Stimulated activated CD8-positive, alpha-beta memory T cell treated with anti-CD3 and anti-CD28 coated beads, Interleukin-4, amount 100 ng/mL, for 1 hour (primary cell): ENCODE measurements around the gene TM9SF3.
A peak's percentile ranks its signal among the peaks of the same experiment; 100 is the strongest.

ENCODE experiments used
- DNase-seq, 2 donors: peaks; one replicate each; pipeline ENCODE4 v3.0.0-alpha.2; 2020; ENCODE audit warnings: low read depth in 2 of 2, low spot score in 1 of 2

Gene TM9SF3

DNA sequence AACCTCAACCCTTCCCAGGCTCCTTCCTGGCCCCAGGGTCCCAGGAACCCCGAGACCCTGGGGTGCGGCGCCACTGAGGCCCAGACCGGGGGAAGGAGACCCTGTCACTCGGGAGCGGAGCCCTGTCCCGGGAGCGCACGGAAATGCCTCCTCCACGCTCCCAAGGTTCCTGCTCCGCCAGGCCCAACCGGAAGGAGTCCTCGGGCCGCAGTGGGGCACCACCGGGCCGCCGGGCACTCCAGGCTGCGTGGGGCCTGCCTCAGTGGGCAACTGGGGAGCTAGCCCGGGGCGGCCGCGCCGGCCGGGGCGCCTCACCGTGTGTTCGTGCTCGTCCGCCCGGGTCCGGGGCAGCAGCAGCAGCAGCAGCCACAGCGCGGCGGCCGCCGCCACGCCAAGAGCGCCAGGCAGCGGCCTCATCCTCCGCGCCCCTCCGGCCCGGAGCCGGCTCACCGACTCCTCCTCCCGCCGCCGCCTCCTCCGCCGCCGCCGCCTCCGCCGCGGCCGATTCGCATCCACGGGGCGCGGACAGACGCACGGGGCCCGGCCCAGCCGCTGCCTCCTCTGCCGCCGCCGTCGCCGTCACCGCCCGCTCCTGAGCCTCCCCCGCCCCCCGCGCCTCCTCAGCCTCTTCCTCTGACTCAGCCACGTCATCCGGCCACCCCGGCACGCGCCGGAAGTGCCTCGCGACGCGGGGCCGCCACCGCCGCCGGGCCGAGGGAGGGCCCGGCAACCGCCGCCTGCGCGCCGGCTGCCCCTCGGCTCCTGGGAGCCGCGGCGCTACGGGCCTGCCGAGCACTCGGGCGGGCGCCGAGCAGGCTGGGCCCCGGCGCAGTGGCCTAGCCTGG, at the start of gene TM9SF3:
Gene TM9SF3, minus strand, starts transcription at position 594 of the 845 bp plus-strand sequence. Its CDS starts 177 bp downstream, at position 417.
- DNase-seq = peak; percentile 86

DNA sequence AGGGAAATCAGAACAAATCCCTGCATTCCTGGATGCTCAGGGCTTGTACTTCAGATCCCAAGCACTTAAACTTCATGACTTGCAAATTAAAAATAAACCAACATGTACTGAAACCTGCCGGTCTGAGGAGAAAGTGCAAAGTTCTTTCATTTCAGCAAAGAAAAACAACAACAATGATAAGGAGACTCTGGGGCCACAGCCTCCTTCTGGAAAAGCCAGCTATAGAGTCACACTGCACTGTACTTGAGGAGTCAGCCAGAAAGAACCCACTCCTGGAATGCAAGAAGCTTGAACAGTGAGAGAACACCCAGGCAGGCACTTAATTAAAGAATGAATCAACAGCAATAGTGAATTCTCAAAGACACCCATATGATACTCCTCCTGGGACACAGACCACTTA, 49.7 kb upstream of the TM9SF3 start:
- DNase-seq = no peak

DNA sequence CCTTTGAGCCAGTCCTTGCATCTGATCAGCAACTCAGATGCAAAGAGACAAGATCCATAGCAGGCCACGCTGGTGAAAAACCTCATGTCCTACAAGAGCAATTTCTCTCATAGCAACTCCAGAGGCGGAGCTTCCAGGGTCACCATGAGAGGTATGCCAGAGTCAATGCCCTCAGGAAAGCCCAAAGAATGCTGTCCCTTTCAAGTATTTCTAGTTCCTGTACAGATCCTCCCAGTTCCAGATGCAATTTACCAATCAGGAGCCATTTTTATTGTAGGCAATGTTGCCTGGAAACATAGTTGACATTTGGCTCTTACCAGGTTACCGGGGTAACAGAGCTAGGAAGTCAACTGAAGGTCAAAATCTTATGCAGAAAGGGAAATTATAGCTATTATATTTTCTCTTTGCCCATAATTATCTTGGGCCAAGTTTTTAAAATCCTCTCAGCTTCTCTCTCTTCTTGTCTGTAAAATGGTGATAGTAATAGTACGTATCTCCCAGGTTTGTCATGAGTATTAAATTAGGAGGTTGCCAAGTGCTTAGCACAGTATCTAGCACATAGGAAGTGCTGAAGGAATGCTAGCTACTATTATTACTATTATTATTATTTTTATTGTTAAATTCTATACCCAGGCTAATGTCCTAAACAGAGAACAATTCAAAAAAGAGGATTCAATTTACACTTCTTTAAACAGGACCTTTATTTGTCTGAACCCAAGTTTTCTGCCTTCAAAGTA, 46.3 kb upstream of the TM9SF3 start:
- DNase-seq = no peak

DNA sequence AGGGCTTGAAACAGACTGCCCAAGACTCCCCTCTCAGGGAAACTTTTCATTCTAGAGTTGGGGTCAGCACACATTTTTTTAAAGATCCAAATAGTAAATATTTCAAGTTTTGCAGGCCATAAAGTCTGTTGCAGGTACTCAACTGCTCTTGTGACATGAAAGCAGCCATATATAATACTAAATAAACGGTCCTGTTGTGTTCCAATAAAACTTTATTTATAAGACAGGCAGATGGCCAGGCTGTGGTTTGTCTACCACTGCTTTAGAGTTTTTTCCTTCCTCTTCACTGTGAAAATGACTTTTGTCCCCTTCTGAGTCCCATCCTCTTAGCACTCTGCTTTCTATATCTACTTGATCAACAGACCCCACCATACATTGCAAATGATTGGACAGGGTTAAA, 40.5 kb upstream of the TM9SF3 start:
- no peak for DNase-seq

DNA sequence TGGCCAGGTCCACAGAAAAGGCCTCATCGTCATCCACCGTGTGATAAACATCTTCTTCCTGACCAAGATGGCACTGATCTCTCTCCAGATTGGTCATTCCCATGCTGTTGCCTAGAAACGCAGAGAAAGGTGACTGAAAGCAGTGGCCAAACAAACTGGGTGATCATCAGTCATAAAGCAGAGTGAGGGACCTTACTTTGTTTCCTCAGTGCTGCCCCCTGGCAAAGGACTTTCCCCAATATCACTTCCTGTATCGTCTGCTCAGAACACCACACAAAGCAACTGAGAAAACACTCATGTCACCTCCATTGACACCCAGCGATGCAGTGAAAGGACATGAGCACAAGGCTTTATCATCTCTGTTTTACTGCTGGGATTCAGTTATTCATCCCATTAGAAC, 40.0 kb upstream of the TM9SF3 start:
- no peak for DNase-seq

DNA sequence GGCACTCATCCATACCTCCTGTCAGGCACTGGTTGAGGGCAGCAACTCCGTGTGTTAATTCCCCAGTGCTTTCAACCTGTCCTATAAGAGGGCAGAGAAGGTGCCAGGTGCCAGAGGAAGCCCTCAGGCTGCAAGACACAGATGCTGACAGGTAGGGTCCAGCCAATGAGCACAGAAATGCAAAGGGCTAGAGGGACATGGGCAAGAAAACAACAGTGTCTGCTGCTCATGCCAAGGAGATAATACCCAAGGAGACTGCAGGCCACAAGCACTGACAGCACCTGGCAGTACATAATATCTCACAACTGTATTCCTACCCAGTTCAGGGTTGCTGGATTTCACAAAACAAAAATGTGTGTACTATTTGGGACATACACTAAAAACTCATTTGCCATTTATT, 38.4 kb upstream of the TM9SF3 start:
- no peak for DNase-seq

DNA sequence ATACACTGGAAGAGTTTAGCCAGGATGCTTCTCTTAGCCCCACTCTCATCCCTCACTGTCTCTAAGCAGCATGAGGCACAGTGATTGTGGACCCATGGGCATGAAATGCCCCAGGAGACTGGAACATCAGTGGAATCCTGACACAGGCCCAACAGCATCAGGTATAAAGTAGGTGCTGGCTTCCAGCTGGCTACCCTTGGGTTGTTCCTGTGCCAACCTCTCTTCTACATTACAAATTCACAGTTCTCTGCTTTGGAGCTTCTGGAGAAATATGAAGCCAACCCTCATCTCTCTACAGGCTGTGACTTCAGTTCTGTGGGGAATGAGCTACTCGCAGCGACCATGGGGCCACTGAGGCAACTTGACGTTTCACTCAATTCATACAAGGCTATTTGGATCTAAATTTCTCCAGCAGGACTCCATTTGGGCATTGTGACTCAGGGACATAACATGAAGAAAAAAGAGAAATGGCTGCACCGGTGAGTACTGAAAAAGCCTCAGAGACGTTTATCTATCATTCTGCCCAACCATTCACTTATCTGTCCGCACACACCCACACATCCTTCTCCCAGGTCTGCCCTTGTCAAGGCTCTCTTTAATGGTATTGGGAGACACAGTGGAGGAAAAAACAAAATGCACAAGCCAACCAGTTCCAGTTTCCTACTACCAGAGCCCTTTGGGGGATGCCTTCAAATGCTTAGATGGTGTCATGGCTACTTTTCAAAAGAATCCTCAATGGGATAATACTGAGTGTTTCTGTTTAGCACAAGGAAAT, 35.4 kb upstream of the TM9SF3 start:
- DNase-seq = no peak

DNA sequence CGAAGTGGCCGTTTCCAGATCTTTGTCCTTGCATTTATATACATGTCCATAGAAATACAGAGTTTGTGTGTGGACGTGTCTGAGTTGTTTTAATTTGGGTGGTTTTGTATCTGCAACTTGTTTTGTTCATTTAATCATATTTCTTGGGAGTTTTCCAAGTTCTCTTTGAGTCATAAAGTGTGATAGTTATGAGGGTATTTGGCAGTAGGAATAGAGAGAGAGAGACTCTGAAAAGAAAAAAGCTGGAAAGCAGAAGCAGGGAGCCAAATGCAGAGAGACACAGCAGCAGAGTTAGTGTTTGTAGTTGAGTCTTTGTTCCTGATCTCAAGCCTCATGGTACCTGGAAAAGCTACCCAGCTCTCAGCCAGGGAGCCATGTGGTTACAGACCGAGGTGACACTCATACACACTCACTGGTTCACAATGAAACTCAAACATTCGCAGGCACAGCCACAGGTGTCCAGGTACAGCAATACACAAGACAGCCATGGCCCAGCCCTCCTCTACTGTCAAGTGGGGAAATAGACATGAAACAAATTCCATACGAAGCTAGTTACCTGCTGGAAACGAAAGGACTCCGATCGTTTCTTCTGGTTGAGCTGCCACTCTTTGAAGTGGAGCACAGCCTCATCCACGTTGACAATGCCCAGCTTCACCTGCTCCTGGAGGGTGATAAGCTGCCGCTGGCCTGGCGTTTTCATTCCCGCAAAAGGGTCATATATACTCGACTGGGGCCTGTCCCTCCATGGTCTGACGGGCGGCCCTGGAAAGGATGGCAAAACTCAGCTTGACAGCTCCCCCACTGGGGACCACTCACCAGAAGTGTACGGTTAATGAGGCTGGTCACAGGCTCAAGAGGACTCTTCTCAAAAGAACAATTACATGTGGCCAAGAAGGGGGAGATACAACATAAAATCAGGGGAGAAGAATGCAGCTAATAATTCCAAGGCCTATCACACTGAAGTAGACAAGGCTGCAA, 33.3 kb upstream of the TM9SF3 start:
- no peak for DNase-seq

DNA sequence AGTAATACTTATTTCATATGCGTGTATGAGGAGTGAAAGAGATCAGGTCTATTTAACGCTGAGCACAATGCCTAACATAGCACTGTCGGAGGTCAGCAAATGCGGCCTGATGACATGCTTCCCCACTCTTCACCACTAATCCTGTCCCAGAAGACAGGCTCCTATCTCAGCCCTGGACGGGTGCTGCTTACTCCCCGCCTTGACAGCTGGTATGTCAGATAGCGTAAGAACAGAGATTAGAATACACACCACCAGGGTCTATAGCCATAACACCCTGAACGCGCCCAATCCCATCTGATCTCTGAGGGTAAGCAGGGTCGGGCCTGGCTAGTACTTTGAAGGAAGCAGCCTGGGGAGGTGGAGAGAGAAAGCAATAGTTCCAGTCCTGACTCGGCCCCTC, 32.3 kb upstream of the TM9SF3 start:
- no peak for DNase-seq

DNA sequence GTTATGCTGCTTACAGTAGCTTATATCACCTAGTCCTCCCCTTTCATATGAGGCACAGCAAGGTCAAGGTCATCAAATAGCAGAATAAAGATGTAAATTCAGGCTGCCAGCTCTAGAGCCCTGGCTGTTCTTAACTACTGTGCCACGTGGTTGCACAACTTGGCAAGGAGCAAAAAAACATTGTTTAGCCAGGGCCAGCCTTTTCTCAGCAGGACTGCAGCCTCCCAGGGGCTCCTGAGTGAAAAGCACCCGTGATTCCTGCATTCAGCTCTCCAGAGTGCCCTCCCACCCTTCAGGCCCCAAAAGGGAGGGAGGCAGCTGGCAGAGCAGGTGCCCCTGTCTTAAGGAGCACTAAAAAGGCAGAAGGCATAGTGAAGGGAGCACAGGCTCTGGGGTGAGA, 31.8 kb upstream of the TM9SF3 start:
- no peak for DNase-seq

DNA sequence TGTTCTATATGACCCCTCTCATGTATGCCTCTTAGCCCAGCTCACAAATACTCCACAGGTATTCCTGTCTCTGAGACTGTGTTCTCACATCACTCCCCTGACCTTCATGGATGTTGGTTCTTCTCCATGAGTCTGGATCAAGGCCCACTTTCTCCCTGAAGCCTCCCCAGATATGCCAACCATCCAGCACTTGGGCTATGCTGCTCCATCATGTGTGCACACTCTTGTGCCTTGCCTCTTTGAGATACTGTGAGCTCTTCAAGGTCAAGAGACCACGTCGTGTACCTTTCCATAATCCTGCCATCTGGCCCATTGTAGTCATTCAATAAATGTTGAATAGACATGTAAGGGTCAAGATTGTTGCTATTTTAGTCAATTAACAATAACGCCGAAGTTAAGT, 30.1 kb upstream of the TM9SF3 start:
- DNase-seq = no peak

DNA sequence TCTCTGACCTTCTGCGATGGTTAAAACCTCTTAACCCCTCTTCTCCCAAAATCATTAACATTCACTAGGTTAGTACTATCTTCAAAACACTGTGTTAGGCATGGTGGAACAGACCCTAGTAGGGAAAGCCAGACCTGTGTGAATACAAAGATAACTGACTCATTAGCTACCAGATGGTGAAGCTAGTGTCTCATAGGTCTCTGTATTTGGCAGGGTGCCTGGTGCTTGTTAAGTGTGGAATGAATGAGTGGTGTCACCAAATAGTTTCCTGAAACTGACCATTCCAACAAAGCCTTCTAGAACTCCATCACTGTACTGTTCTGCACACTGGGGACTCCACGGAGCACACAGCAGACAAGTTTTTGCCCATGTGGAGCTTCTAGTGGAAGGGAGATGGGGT, 27.7 kb upstream of the TM9SF3 start:
- DNase-seq = no peak

DNA sequence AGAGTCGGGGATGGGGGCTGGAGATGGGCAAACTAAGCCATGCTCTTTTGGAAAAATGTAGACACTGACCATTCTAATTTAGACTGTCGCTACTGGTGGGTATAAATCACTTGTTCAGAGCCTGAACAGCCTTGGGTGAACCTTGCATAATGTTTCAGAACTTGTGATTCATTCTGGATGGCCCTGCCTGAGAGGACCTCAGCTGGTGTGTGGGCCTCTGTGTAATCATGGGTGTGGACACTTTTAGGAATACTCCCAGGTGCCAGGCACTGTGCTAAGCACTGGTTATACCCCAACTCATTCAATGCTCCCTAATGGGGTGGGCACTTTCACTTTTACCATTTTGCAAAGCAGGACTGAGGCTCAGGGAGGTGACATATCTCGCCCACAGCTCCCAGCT, 26.8 kb upstream of the TM9SF3 start:
- no peak for DNase-seq

DNA sequence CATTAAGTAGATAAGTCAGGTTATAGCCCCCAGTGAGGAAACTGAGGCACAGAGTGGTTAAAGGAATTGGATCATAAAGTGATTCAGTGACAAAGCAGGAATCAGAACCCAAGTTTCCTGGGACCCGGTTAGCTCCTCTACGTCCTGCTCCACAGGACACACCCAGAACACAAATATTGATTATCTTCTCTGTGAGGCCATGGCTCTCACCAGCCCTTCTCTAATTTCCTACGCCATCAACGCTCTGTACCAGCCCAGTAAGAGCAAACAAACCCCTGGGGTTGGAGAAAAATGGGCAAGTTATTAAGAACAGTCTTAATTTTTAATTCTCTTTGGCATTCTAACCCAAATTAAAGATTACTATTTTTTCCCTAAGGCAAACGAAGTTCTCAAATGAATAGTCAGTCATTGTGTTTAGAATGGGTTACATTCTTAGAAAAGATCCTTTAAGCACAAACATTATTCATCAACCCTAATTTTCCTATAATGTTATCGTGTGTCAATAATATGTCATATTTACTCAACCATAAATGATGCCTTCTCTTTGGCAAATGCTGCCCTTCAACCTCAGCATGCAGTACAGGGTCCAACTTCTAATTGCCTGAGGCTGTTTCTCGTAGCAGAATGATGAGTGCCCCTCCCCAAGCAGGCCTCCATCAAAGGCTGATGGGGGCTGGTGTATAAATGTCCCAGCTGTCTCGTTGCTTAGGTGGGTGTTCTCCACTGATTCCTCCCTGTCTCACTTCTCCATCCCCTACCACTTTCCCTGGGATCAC, 25.4 kb upstream of the TM9SF3 start:
- no peak for DNase-seq

DNA sequence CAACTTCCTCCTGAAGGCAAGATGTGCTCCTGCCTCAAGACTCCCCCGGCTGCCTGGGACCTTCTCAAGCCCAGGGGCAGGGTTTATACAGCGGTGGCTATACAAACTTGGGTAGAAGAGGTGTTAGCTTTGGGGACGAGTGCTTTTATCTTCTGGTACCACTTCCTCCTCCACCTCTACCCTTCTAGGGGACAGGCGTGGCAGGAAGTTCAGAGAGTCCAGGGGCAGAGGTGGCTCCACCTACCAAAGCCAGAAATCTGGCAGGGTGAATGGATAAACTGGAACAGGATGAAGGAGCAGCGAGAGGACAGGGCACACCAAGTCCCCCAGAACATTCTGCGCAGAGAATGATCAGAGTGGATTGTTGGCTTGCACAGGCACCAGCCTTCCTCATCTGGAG, 24.0 kb upstream of the TM9SF3 start:
- DNase-seq = no peak

DNA sequence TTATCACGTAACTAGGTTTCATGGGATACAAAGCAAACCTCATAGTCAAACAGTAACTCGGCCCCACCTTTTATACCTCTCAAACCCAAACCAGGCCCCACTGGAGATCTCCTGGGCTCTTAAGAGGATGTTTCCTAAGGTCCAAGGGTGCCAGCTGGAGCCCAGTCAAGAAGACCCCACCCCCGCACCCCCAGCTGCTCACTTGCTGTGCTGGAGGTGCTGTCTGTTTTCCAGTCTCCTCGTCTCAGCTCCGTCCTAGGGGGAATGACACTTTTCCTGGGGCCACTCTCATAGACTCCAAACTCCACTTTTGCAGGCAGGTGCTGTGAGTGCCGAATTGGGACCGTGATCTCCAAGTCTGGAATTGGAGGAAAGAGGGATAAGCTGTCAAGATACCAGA, 22.7 kb upstream of the TM9SF3 start:
- no peak for DNase-seq

DNA sequence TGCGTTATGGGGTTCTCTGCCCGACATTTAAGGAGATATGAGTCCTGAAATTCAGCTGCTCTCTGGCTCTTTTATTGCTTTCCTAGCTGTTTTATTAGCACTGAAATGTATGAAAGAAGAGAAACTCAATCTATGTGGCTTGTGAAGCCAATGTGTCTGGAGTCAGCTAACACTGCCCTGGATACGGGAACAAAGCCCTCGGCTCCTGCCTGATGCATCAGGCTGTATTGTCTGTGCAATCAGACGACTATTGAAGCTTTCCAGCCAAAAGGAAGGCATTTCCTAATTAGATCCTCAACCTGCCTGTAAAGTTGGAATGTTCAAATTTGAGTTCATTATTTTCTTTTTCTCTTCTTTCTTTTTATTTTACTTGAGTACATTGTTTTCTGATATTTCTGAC, 22.0 kb upstream of the TM9SF3 start:
- no peak for DNase-seq

DNA sequence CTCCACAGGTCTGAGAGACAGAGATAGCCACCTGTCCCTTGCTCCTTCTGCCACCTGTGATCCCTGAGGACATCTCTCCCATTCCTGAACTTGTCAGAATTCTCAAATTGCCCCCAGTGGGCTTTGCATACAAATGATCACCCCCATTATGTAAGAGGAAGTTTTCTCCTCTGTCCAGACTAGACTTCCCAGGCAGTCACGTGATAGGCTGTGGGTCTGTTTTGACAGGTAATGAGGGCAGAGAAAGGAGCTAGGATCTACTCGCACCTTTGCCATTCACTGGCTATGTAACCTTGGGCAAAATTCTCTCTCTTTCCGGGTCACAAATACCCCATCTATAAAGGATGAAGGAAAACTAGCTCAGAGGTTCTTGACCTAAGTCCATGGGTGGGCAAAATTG, 21.4 kb upstream of the TM9SF3 start:
- no peak for DNase-seq

DNA sequence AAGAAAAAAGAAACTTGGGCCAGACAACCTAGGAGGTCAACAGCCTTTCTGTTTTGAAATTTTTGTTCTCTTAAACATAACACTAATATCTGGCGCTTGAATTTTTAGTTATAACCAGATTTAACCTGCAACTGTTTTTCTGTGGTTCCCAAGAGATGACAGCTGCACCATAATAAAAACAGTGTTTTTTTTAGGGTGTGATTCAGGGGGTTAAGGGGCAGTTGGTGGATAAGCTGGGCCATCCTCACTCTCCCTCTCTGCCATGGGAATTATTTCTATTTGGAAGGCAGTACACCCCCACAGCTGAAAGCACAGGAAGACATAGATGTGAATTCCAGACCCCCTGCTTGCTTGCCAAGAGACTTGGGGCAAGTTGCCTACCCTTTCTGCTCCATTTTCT, 20.1 kb upstream of the TM9SF3 start:
- DNase-seq = no peak

DNA sequence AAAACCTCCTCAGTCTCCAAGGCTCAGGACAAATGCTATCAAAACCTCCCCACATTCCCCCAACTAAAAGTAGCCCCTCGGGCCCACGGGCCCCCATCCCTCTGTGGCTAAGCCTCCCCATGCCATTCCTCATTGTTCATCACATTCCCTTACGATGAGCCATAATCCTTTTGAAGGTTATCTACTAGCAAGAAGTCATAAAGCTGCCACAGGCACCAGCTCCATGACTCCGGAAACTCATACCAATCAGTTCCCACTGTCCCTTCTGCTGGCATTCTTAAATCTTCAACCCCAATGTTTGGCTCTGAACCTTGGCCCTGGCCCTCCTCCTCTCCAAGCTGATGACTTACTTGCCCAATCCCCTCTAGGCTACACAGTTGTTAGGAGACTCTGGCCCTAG, 19.4 kb upstream of the TM9SF3 start:
- DNase-seq = no peak
